Mesendoderm (in vitro differentiated cells): Measurements from ENCODE around the gene ERBB4.
A peak's percentile ranks its signal among the peaks of the same experiment; 100 is the strongest.
"Not testable (repeated sequence)": the region's sequence is repeated elsewhere in the genome, so short reads cannot be mapped to it uniquely, and the experiment has no call there.

Experiments
- DNase-seq: peaks from one replicate; pipeline ENCODE4 v3.0.0; 2013
- H2AK5ac ChIP-seq: 2 replicates; pipeline ENCODE4 v1.6.1; 2013; ENCODE audit warnings: low read length, inconsistent platforms
- H2BK120ac ChIP-seq: 2 replicates; pipeline ENCODE4 v1.6.1; 2013; ENCODE audit warnings: low read depth, mild to moderate bottlenecking, low read length, moderate library complexity, mixed read lengths
- H2BK15ac ChIP-seq: replicated peaks from 2 replicates; pipeline ENCODE4 v1.6.1; 2013; ENCODE audit warnings: low read depth, mild to moderate bottlenecking, moderate library complexity
- H2BK5ac ChIP-seq: 2 replicates; pipeline ENCODE4 v1.6.1; 2013; ENCODE audit warnings: low read length, inconsistent platforms
- H3K18ac ChIP-seq: 2 replicates; pipeline ENCODE4 v1.6.1; 2013; ENCODE audit warnings: mild to moderate bottlenecking, low read length, mixed read lengths
- H3K23ac ChIP-seq: one replicate; pipeline ENCODE4 v1.6.1; 2013; ENCODE audit warnings: low read length
- H3K27ac ChIP-seq: 2 replicates; pipeline ENCODE4 v1.5.1; 2013; ENCODE audit warnings: low read depth, mild to moderate bottlenecking, inconsistent platforms, low read length, moderate library complexity
- H3K27me3 ChIP-seq: 2 replicates; pipeline ENCODE4 v1.6.1; 2013; ENCODE audit warnings: low read length, control low read depth, mild to moderate bottlenecking, inconsistent platforms; ENCODE audit not compliant: insufficient read depth, poor library complexity
- H3K36me3 ChIP-seq: 2 replicates; pipeline ENCODE4 v1.6.1; 2013; ENCODE audit warnings: low read length, inconsistent platforms; ENCODE audit not compliant: control insufficient read depth, insufficient read depth
- H3K4ac ChIP-seq: one replicate; pipeline ENCODE4 v1.6.1; 2013; ENCODE audit warnings: low read depth, mild to moderate bottlenecking, low read length, moderate library complexity
- H3K4me1 ChIP-seq: 2 replicates; pipeline ENCODE4 v1.6.1; 2013; ENCODE audit warnings: low read depth, low read length, inconsistent platforms; ENCODE audit not compliant: control insufficient read depth
- H3K4me2 ChIP-seq: 2 replicates; pipeline ENCODE4 v1.6.1; 2013; ENCODE audit warnings: low read length
- H3K4me3 ChIP-seq: 2 replicates; pipeline ENCODE4 v1.5.1; 2013; ENCODE audit warnings: mild to moderate bottlenecking, low read length
- H3K56ac ChIP-seq: one replicate; pipeline ENCODE4 v1.6.1; 2013; ENCODE audit warnings: low read length
- H3K79me1 ChIP-seq: 2 replicates; pipeline ENCODE4 v1.6.1; 2013; ENCODE audit warnings: low read length, inconsistent platforms
- H3K79me2 ChIP-seq: 2 replicates; pipeline ENCODE4 v1.6.1; 2013; ENCODE audit warnings: mild to moderate bottlenecking, low read length; ENCODE audit not compliant: control insufficient read depth, insufficient read depth
- H3K9ac ChIP-seq: 2 replicates; pipeline ENCODE4 v1.6.1; 2013; ENCODE audit warnings: low read length, inconsistent platforms
- H4K5ac ChIP-seq: one replicate; pipeline ENCODE4 v1.6.1; 2013; ENCODE audit warnings: low read length
- H4K8ac ChIP-seq: one replicate; pipeline ENCODE4 v1.6.1; 2013; ENCODE audit warnings: low read depth, mild to moderate bottlenecking, control low read depth, low read length, moderate library complexity
- WGBS: extraction: QIAGEN DNeasy Blood & Tissue Kit; methylation state at CpG from one replicate; pipeline ENCODE4 v1.1.7; 2013; ENCODE audit warnings: low lambda C conversion rate, missing lambda C conversion rate; ENCODE audit not compliant: insufficient coverage; ENCODE audit errors: extremely low coverage; 5-methylcytosine and 5-hydroxymethylcytosine counted together

ERBB4 gene

DNA sequence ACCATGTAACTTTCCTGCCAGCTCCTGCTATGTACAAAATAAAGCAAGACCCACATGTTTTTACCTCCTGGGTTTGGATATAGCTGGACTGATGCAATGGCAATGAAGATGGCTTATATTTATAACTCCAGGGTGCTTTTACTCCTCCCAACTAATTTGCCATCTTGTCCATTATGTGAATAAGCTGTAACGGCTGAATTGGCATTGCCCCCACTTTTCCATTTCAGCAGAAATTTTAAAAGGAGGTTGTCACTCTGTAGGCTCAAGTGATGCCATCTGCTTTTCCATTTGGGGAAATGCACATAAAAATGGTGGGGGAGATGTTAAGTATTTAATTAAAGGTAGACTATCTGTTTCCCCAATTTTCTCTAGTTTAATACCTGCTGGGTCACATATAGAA lies 345.5 kb downstream of the ERBB4 start:
- Histone ChIP-seq H3K79me1 (no peaks in the 10 kb centered on the region), H3K9ac (no peak overlapping the region), H3K27ac (no peak overlapping the region), H2BK15ac (no peak overlapping the region), H3K79me2 (no peaks in the 10 kb centered on the region), H3K56ac (no peak overlapping the region), H3K36me3 (no peaks in the 10 kb centered on the region), H2BK5ac (no peak overlapping the region), H3K4me1 (no peaks in the 10 kb centered on the region), H4K8ac (no peak overlapping the region), H2BK120ac (no peak overlapping the region), H4K5ac (no peak overlapping the region), H3K18ac (no peak overlapping the region), H2AK5ac (no peak overlapping the region), H3K4me2 (no peak overlapping the region), H3K23ac (no peak overlapping the region), H3K27me3 (no peaks in the 10 kb centered on the region), H3K4me3 (no peak overlapping the region), H3K4ac (no peak overlapping the region)
- no CpG with 5 or more reads among the region's 1 CpG for WGBS
- DNase-seq = no peak

DNA sequence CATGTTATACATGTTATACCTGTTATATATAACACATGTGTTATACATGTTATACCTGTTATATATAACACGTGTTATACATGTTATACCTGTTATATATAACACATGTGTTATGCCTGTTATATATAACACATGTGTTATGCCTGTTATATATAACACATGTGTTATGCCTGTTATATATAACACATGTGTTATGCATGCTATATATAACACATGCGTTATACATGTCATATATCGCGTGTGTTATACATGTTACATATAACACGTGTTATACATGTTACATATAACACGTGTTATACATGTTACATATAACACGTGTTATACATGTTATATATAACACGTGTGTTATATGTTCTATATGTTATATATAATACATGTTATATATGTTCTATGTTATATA lies 347.2 kb downstream of the ERBB4 start:
- H3K18ac ChIP-seq, H3K9ac ChIP-seq, H3K4ac ChIP-seq, H3K36me3 ChIP-seq, H2AK5ac ChIP-seq, H3K27ac ChIP-seq, H3K4me1 ChIP-seq, H3K4me3 ChIP-seq, H2BK5ac ChIP-seq, H4K5ac ChIP-seq, H4K8ac ChIP-seq, H2BK120ac ChIP-seq, H3K79me2 ChIP-seq, H3K56ac ChIP-seq, H3K79me1 ChIP-seq, H3K27me3 ChIP-seq, H3K23ac ChIP-seq, H2BK15ac ChIP-seq, DNase-seq, H3K4me2 ChIP-seq: not testable (repeated sequence)
- WGBS = no CpG with 5 or more reads among the region's 8 CpGs

DNA sequence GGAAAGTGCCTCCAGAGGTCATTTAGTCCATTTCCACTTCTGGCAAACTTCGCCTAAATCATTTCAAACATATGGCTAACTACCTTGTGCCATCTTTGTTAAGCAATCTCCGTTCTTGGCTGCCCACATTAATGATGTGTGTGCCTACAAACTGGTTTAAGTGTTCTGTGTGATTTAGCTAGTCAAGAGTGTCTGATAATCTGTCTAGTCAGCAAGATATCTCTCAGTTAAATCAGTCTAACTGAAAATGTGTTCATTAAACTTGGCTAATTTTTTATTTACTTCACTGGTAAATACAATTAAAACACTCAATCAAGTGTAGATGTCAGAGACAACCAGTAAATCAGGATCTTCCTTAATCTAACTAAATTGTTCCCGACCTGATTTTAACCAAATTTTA lies 352.4 kb downstream of the ERBB4 start:
- Histone ChIP-seq H3K79me2 (no peaks in the 10 kb centered on the region), H3K18ac (no peak overlapping the region), H3K9ac (no peak overlapping the region)

DNA sequence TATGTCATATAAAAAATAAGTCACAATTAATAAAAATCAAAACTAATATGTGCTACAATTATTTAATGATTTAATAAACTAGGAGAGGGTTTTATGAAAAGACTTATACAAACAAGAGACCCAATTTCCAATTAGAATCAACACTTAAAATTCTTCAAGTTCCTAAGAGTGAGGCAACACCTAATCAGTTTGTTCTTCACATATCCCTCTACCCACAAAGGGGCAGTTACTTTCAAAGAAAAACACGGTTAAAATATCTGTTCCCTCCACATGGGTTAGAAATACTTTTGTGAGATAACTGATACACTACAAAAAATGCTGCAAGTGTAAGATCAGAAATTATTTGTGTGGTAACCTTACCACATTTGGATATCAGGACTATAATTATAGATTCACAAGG lies 357.0 kb downstream of the ERBB4 start:
- Histone ChIP-seq H2AK5ac (no peak overlapping the region), H3K79me2 (no peaks in the 10 kb centered on the region), H2BK5ac (no peak overlapping the region), H3K4me3 (no peak overlapping the region), H3K27me3 (no peaks in the 10 kb centered on the region), H3K36me3 (no peaks in the 10 kb centered on the region), H3K23ac (no peak overlapping the region), H2BK15ac (no peak overlapping the region), H3K56ac (no peak overlapping the region), H3K4me1 (no peaks in the 10 kb centered on the region), H3K9ac (no peak overlapping the region), H3K4ac (no peak overlapping the region), H3K4me2 (no peak overlapping the region), H4K5ac (no peak overlapping the region), H3K18ac (no peak overlapping the region), H3K27ac (no peak overlapping the region), H2BK120ac (no peak overlapping the region), H3K79me1 (no peaks in the 10 kb centered on the region), H4K8ac (no peak overlapping the region)
- DNase-seq = peak; percentile 22
- WGBS = no CpG with 5 or more reads among the region's 1 CpG

More for the DNA sequence above, 352.4 kb downstream of the ERBB4 start:
- Histone ChIP-seq H3K4me2 (no peak overlapping the region), H3K23ac (no peak overlapping the region), H3K56ac (no peak overlapping the region), H3K4me1 (no peaks in the 10 kb centered on the region), H3K36me3 (no peaks in the 10 kb centered on the region), H3K27ac (no peak overlapping the region), H3K79me1 (no peaks in the 10 kb centered on the region), H2BK5ac (no peak overlapping the region), H3K4ac (no peak overlapping the region), H4K5ac (no peak overlapping the region), H3K27me3 (no peaks in the 10 kb centered on the region), H4K8ac (no peak overlapping the region), H3K4me3 (no peak overlapping the region), H2BK120ac (no peak overlapping the region), H2AK5ac (no peak overlapping the region), H2BK15ac (no peak overlapping the region)
- DNase-seq = no peak
- WGBS = no CpG with 5 or more reads among the region's 3 CpGs

DNA sequence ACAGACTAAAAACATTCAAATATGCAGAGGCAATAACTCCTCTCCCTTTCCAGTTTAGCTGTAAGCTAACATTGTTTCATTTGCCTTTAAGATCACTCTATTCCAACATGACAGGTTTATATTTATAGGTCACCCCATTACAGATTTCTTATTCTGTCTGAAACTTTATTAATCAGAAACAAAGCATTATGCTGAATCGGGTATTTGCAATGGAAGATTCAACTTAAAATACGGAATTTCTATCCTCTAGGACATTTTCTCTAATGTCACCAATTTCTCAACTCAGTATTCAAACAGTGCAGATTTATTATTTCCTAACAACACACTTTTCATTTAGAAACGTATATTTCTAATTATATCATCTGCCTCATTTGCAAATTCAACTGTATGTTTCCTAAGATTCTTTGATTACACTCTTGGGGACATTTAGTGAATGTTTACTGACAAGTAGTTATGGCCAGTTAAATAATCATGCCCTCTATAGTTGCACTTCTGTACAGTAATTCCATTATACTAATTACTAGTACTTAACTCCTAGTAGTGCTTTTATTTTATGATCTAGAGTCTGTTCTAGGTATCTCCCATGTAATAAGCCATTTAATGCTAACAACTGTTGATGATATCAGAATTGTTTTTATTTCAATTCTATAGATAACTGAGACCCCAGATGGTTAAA lies 358.1 kb downstream of the ERBB4 start:
- 100% methylated on average over 1 of the region's 3 CpGs for WGBS
- no peak overlapping the region for H3K4me3 ChIP-seq

DNA sequence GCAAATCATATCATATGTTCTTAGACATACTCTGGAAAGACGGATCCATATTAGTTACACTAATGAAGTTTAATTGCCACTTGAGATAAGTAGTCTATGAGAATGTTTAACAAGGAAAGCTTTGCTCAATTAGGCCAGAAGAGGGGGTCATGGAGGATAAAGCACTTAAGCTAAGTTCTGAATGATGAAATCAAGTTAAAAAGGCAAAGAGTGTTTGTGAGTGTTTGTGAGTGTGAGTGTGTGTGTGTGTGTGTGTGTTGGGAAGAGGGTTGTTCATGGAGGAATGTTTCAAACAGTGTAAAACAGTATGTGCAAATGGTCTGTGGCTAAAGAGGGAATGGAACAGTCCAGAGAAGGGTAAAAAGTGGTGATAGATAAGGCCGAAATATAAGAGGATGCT lies 360.9 kb downstream of the ERBB4 start:
- Histone ChIP-seq H3K79me1 (no peaks in the 10 kb centered on the region), H4K5ac (no peak overlapping the region), H2BK120ac (no peak overlapping the region), H3K4me2 (no peak overlapping the region), H3K27ac (no peak overlapping the region), H2BK15ac (no peak overlapping the region), H3K79me2 (no peaks in the 10 kb centered on the region), H3K23ac (no peak overlapping the region), H3K18ac (no peak overlapping the region), H3K36me3 (no peaks in the 10 kb centered on the region), H3K56ac (peak overlapping the region; percentile 42), H2AK5ac (no peak overlapping the region), H2BK5ac (no peak overlapping the region), H3K27me3 (no peaks in the 10 kb centered on the region), H3K4ac (no peak overlapping the region), H3K4me1 (no peaks in the 10 kb centered on the region), H3K4me3 (no peak overlapping the region), H4K8ac (no peak overlapping the region), H3K9ac (no peak overlapping the region)
- peak; percentile 49 for DNase-seq
- WGBS = no CpG with 5 or more reads among the region's 2 CpGs

More for the DNA sequence above, 358.1 kb downstream of the ERBB4 start:
- Histone ChIP-seq H3K23ac (no peak overlapping the region), H3K56ac (no peak overlapping the region), H3K27ac (no peak overlapping the region), H3K4me1 (no peaks in the 10 kb centered on the region), H3K9ac (no peak overlapping the region), H2BK120ac (no peak overlapping the region), H2BK15ac (no peak overlapping the region), H4K8ac (no peak overlapping the region), H3K79me2 (no peaks in the 10 kb centered on the region), H3K18ac (no peak overlapping the region), H3K36me3 (no peaks in the 10 kb centered on the region), H2BK5ac (no peak overlapping the region), H3K4ac (no peak overlapping the region), H3K27me3 (no peaks in the 10 kb centered on the region), H3K79me1 (no peaks in the 10 kb centered on the region), H2AK5ac (no peak overlapping the region), H4K5ac (no peak overlapping the region), H3K4me2 (no peak overlapping the region)
- DNase-seq = no peak
